Choroid plexus epithelial cell (primary cell): ENCODE measurements around the gene FXR2.

ENCODE experiments used
- DNase-seq: peaks from one replicate; pipeline ENCODE4 v3.0.0-alpha.2; 2010; ENCODE audit warnings: low read depth
- H3K4me3 ChIP-seq: 2 replicates; pipeline ENCODE4 v1.5.1; 2011; ENCODE audit warnings: low read depth, mild to moderate bottlenecking, control low read depth, low read length, moderate library complexity
- CTCF ChIP-seq: conservative IDR thresholded peaks from 2 replicates; pipeline ENCODE4 v1.5.1; 2011; ENCODE audit warnings: low read depth, mild to moderate bottlenecking, control low read depth, inconsistent platforms, low read length, moderate library complexity

The FXR2 gene

GRCh38 chr17:7588553-7589203 lies 26.0 kb downstream of the FXR2 start:
- DNase-seq: no peak
- no peak for TF ChIP-seq CTCF
- H3K4me3 ChIP-seq: no peak overlapping the region

DNA sequence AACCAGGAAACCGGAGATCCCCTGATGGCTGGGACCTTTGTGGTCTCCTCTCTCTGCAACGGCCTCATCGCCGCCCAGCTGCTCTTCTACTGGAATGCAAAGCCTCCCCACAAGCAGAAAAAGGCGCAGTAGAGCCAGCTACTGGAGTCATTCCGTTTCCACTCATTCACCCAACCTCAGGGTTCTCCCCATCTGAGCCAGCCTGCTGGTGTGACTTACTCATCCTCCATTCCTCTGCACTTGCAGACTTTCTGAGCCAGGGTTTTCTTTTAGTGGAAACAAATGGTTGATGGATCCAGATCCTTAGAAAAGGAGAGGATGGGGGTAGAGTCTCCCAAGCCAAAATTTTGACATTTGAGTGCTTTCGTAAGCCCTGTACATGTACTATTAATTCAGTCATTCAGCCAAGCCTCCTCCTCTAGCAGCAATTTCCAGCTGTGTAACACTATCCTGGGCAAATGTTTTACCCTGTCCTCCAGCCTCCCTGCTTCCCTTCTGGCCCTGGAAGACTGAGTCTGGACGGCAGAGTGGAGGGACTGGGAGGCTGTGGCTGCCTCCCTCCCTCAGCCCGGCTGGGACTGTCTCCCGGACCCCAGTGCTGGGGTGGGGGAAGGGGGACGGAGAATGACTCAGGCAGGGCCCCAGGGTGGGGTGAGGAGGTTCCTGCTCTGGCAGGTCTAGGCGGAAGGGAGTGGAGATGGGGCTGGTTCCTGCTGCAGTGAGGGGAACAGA lies 27.1 kb downstream of the FXR2 start:
- no peak overlapping the region for H3K4me3 ChIP-seq
- peak; percentile 29 for TF ChIP-seq CTCF

GRCh38 chr17:7586673-7587419 lies 27.9 kb downstream of the FXR2 start:
- TF ChIP-seq CTCF: peak; percentile 33
- no peak overlapping the region for H3K4me3 ChIP-seq

More for the DNA sequence above, 27.1 kb downstream of the FXR2 start:
- peak; percentile 94 for DNase-seq

GRCh38 chr17:7583253-7584109 lies 31.2 kb downstream of the FXR2 start, which contains the start of gene MPDU1:
MPDU1 (plus strand) TSS chr17:7583852; CDS start chr17:7583863, 11 bp downstream.
- H3K4me3 ChIP-seq: peak within 1 kb of the TSS; percentile 96
- TF ChIP-seq CTCF: no peak
- DNase-seq: peak; percentile 98

More at GRCh38 chr17:7586673-7587419, 27.9 kb downstream of the FXR2 start:
- DNase-seq: no peak

DNA sequence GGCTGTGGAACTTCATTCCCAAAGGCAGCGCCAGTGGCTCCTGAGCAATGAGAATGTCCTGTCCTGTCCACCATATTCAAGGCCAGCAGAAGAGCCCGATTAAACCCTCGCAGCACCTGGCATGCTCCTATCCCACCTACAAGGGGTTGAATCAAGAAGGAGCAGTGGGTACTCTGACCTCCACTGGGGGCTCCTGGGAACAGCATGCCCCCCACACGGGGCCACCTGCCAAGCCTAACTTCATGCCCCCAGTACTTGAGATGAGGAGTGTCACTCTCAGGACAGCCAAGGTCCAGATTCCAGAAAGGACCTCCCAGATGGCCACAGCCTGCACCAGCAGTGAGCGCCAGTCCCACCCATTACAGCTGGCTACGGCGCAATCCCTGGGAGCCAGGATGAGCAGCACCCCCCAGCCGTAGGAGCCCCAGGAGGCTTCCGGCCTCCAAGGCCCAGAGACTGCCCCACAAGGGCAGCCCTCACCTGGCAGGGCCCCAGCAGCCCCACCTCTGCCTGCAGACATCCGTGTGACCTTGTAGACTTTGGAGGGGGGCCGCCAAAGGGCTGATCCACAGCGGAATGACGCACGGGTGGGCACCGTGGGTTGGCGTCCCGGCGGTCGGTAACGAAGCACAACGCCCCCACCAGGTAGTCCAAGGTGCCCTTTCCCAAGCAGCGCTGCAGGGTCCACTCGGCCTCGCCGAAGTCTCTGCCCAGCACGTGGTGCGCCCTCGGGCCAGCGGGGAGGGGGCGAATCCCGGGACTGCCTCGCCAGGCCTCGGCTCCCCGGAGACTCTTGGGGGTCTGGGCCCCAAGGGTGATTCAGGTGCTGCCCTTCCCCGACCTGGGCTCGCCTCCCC lies 32.1 kb downstream of the FXR2 start:
- no peak for TF ChIP-seq CTCF
- peak overlapping the region; percentile 96 for H3K4me3 ChIP-seq
- DNase-seq: no peak
